ENCODE measurements around the gene PRRC2A. TPM values are rescaled to one million over a fixed set of nuclear protein-coding genes. Genes with fewer than 3 reads are reported as not detected.
A peak's percentile ranks its signal among the peaks of the same experiment; 100 is the strongest.

PRRC2A gene
- polyA plus RNA-seq, 1 donor from 2014 or later = 39.9 TPM

DNA sequence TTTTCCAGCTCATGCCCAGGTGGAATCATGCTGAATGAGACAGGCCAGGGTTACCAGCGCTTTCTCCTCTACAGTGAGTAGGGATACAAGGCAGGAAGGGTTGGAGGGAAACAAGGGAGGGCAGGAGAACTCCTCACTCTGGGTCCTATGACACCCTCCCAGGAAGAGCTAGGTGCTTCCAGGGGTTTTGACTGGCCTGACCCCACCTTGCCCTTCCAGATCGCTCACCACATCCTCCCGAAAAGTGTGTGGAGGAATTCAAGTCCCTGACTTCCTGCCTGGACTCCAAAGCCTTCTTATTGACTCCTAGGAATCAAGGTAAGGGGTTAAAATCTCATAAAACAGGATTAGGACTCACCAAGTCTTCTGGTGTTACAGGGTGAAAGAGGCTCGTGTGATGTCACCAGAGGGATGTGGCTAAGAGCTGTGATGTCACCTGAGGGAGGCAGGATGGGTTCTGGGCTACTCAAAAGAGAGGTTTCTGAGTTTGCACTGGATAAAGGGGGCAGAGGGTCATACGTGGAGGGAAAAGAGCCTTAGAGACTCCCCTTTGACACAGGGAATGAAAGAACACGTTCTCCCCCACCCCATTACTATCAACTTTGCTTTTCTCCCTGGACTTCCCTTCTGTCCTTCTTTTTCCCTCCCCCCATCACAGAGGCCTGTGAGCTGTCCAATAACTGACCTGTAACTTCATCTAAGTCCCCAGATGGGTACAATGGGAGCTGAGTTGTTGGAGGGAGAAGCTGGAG is 37.1 kb downstream of the PRRC2A start:
- no peak for TF ChIP-seq POLR2AphosphoS5 (IDR thresholded peaks at IDR 0.05)
- no peak for TF ChIP-seq RAD21 (conservative IDR thresholded peaks at IDR 0.05)
- no peak for TF ChIP-seq TAF1 (IDR thresholded peaks at IDR 0.05; ENCODE audit: low read depth)
- TF ChIP-seq EP300 (conservative IDR thresholded peaks at IDR 0.05; ENCODE audit: poor library complexity, severe bottlenecking) = no peak
- TF ChIP-seq EZH2 (IDR thresholded peaks at IDR 0.05; ENCODE audit: borderline replicate concordance, insufficient read depth, low read length, poor library complexity, severe bottlenecking) = no peak
- TF ChIP-seq, protein P1, sequence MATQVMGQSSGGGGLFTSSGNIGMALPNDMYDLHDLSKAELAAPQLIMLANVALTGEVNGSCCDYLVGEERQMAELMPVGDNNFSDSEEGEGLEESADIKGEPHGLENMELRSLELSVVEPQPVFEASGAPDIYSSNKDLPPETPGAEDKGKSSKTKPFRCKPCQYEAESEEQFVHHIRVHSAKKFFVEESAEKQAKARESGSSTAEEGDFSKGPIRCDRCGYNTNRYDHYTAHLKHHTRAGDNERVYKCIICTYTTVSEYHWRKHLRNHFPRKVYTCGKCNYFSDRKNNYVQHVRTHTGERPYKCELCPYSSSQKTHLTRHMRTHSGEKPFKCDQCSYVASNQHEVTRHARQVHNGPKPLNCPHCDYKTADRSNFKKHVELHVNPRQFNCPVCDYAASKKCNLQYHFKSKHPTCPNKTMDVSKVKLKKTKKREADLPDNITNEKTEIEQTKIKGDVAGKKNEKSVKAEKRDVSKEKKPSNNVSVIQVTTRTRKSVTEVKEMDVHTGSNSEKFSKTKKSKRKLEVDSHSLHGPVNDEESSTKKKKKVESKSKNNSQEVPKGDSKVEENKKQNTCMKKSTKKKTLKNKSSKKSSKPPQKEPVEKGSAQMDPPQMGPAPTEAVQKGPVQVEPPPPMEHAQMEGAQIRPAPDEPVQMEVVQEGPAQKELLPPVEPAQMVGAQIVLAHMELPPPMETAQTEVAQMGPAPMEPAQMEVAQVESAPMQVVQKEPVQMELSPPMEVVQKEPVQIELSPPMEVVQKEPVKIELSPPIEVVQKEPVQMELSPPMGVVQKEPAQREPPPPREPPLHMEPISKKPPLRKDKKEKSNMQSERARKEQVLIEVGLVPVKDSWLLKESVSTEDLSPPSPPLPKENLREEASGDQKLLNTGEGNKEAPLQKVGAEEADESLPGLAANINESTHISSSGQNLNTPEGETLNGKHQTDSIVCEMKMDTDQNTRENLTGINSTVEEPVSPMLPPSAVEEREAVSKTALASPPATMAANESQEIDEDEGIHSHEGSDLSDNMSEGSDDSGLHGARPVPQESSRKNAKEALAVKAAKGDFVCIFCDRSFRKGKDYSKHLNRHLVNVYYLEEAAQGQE (IDR thresholded peaks at IDR 0.05; ENCODE audit: borderline replicate concordance) = no peak
- no peak for TF ChIP-seq MXI1 (conservative IDR thresholded peaks at IDR 0.05; ENCODE audit: poor library complexity, severe bottlenecking)
- TF ChIP-seq, protein P2, sequence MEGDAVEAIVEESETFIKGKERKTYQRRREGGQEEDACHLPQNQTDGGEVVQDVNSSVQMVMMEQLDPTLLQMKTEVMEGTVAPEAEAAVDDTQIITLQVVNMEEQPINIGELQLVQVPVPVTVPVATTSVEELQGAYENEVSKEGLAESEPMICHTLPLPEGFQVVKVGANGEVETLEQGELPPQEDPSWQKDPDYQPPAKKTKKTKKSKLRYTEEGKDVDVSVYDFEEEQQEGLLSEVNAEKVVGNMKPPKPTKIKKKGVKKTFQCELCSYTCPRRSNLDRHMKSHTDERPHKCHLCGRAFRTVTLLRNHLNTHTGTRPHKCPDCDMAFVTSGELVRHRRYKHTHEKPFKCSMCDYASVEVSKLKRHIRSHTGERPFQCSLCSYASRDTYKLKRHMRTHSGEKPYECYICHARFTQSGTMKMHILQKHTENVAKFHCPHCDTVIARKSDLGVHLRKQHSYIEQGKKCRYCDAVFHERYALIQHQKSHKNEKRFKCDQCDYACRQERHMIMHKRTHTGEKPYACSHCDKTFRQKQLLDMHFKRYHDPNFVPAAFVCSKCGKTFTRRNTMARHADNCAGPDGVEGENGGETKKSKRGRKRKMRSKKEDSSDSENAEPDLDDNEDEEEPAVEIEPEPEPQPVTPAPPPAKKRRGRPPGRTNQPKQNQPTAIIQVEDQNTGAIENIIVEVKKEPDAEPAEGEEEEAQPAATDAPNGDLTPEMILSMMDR (IDR thresholded peaks at IDR 0.05; ENCODE audit: poor library complexity, severe bottlenecking) = no peak
- peaks cover 21% of the 10 kb centered on the region for H3K79me2 ChIP-seq (replicated peaks; ENCODE audit: insufficient read depth, low read length)

DNA sequence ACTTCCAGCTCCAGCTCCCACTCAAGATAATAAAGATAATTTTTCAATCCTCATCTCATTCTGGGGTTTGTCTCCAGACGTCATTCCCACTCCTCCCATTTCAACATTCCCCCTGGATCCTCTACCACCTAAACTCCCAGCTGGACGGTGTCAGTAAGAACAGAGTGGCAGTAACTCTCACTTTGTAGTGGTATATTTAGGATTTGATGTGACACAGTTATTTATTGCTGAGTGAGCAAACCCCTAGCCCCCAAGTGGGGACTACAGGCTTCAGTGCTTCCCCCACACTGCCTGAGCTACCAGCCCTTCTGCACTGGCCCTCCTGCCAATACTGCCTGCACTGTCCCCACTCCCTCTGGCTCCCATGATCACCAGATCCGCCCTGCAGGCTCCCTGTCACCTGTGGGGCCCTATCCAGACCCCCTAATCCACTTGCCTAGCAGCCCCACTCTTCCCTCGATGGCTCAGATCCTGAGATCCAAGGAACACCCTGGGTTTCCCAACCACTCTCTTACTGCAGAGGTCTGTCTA is 37.7 kb downstream of the PRRC2A start:
- peaks cover 25% of the 10 kb centered on the region for H3K79me2 ChIP-seq (replicated peaks; ENCODE audit: insufficient read depth, low read length)
- no peak overlapping the region for H3K27ac ChIP-seq (ENCODE audit: low read length)
- H3K4me2 ChIP-seq (ENCODE audit: low read length) = no peak overlapping the region
- H3K9me2 ChIP-seq (ENCODE audit: insufficient read depth, low read length) = no peaks in the 10 kb centered on the region
- H4K20me1 ChIP-seq (ENCODE audit: insufficient read depth) = no peaks in the 10 kb centered on the region
- H3K4me3 ChIP-seq (ENCODE audit: low read length) = peak overlapping the region; percentile 29
- TF ChIP-seq RAD21 (conservative IDR thresholded peaks at IDR 0.05) (no peak), POLR2AphosphoS5 (IDR thresholded peaks at IDR 0.05) (no peak), EZH2 (IDR thresholded peaks at IDR 0.05; ENCODE audit: borderline replicate concordance, insufficient read depth, low read length, poor library complexity, severe bottlenecking) (no peak), SMC3 (conservative IDR thresholded peaks at IDR 0.05; ENCODE audit: poor library complexity) (no peak), MXI1 (conservative IDR thresholded peaks at IDR 0.05; ENCODE audit: poor library complexity, severe bottlenecking) (no peak), TAF1 (IDR thresholded peaks at IDR 0.05; ENCODE audit: low read depth) (no peak), EP300 (conservative IDR thresholded peaks at IDR 0.05; ENCODE audit: poor library complexity, severe bottlenecking) (no peak)
- TF ChIP-seq, protein P2 (IDR thresholded peaks at IDR 0.05; ENCODE audit: poor library complexity, severe bottlenecking) = no peak
- TF ChIP-seq, protein P1 (IDR thresholded peaks at IDR 0.05; ENCODE audit: borderline replicate concordance) = no peak
- no peaks in the 10 kb centered on the region for H3K36me3 ChIP-seq (ENCODE audit: insufficient read depth, low read length)
- H2AFZ ChIP-seq (ENCODE audit: low read depth, low read length) = no peak overlapping the region
- H3K27me3 ChIP-seq (ENCODE audit: insufficient read depth, low read depth, low read length) = no peaks in the 10 kb centered on the region
- no peaks in the 10 kb centered on the region for H3K9me3 ChIP-seq (ENCODE audit: low read length)
- H3K9ac ChIP-seq (ENCODE audit: low read length) = no peak overlapping the region
- peaks cover 2% of the 10 kb centered on the region for H3F3A ChIP-seq (ENCODE audit: insufficient read depth, low read length, poor library complexity, severe bottlenecking)

More for the DNA sequence above, 37.1 kb downstream of the PRRC2A start:
- no peaks in the 10 kb centered on the region for H3K27me3 ChIP-seq (ENCODE audit: insufficient read depth, low read depth, low read length)
- no peaks in the 10 kb centered on the region for H3K9me2 ChIP-seq (ENCODE audit: insufficient read depth, low read length)
- no peaks in the 10 kb centered on the region for H3K9me3 ChIP-seq (ENCODE audit: low read length)
- H4K20me1 ChIP-seq (ENCODE audit: insufficient read depth) = no peaks in the 10 kb centered on the region
- H3K4me2 ChIP-seq (ENCODE audit: low read length) = no peak overlapping the region
- H2AFZ ChIP-seq (ENCODE audit: low read depth, low read length) = no peak overlapping the region
- peaks cover 3% of the 10 kb centered on the region for H3F3A ChIP-seq (ENCODE audit: insufficient read depth, low read length, poor library complexity, severe bottlenecking)
- no peak overlapping the region for H3K9ac ChIP-seq (ENCODE audit: low read length)
- H3K4me3 ChIP-seq (ENCODE audit: low read length) = peak overlapping the region; percentile 29
- no peaks in the 10 kb centered on the region for H3K36me3 ChIP-seq (ENCODE audit: insufficient read depth, low read length)
- H3K27ac ChIP-seq (ENCODE audit: low read length) = no peak overlapping the region

All from neural cell (in vitro differentiated cells).